ENCODE data around the gene CYB561D2.

GRCh38 chr3:50354186-50354764 lies 3.6 kb downstream of the CYB561D2 start:
- no peak for TF ChIP-seq CTCF (IDR thresholded peaks at IDR 0.05; ENCODE audit: insufficient read depth, low read length, poor library complexity, severe bottlenecking)
- TF ChIP-seq EZH2phosphoT487 (conservative IDR thresholded peaks at IDR 0.05; ENCODE audit: low read length) = no peak

All from SU-DHL-6 (cell line).